ENCODE data around the gene PATL1.
A peak's percentile ranks its signal among the peaks of the same experiment; 100 is the strongest.
"Not testable (repeated sequence)": the region's sequence is repeated elsewhere in the genome, so short reads cannot be mapped to it uniquely, and the experiment has no call there.

The PATL1 gene

GRCh38 chr11:59673291-59673690 is 4.5 kb upstream of the PATL1 start:
- DNase-seq (ENCODE audit: low spot score), result no peak

GRCh38 chr11:59671471-59671870 is 2.6 kb upstream of the PATL1 start:
- no peak for DNase-seq (ENCODE audit: low spot score)

GRCh38 chr11:59669611-59670009 is 773 bp upstream of the PATL1 start:
- no peak for DNase-seq (ENCODE audit: low spot score)

GRCh38 chr11:59668188-59668949 is 468 bp downstream of the PATL1 start:
- peak; percentile 79 for DNase-seq (ENCODE audit: low spot score)

GRCh38 chr11:59667812-59668187 is 1.0 kb downstream of the PATL1 start:
- DNase-seq (ENCODE audit: low spot score), result peak; percentile 53

GRCh38 chr11:59666969-59667368 is 1.9 kb downstream of the PATL1 start:
- no peak for DNase-seq (ENCODE audit: low spot score)

GRCh38 chr11:59660621-59661020 is 8.2 kb downstream of the PATL1 start:
- DNase-seq (ENCODE audit: low spot score), result no peak

- DNase-seq (ENCODE audit: low spot score), result no peak
Observed at GRCh38 chr11:59659981-59660380, 8.9 kb downstream of the PATL1 start.

- no peak for DNase-seq (ENCODE audit: low spot score)
Observed at GRCh38 chr11:59658036-59658435, 10.8 kb downstream of the PATL1 start.

- DNase-seq (ENCODE audit: low spot score), result no peak
Observed at GRCh38 chr11:59654893-59655292, 13.9 kb downstream of the PATL1 start.

- no peak for DNase-seq (ENCODE audit: low spot score)
Observed at GRCh38 chr11:59647245-59647980, 21.4 kb downstream of the PATL1 start.

- no peak for DNase-seq (ENCODE audit: low spot score)
Observed at GRCh38 chr11:59644528-59644927, 24.3 kb downstream of the PATL1 start.

- DNase-seq (ENCODE audit: low spot score), result peak; percentile 65
Observed at GRCh38 chr11:59643390-59643789, 25.4 kb downstream of the PATL1 start.

- no peak for DNase-seq (ENCODE audit: low spot score)
Observed at GRCh38 chr11:59641156-59641555, 27.7 kb downstream of the PATL1 start.

- no peak for DNase-seq (ENCODE audit: low spot score)
Observed at GRCh38 chr11:59630493-59630892, 38.3 kb downstream of the PATL1 start.

- no peak for DNase-seq (ENCODE audit: low spot score)
Observed at GRCh38 chr11:59629996-59630395, 38.8 kb downstream of the PATL1 start.

GRCh38 chr11:59626969-59627368 is 41.9 kb downstream of the PATL1 start:
- DNase-seq (ENCODE audit: low spot score), result not testable (repeated sequence)

GRCh38 chr11:59625703-59626102 is 43.1 kb downstream of the PATL1 start:
- DNase-seq (ENCODE audit: low spot score), result no peak

GRCh38 chr11:59617876-59618275 is 51.0 kb downstream of the PATL1 start:
- DNase-seq (ENCODE audit: low spot score), result no peak

- no peak for DNase-seq (ENCODE audit: low spot score)
Observed at GRCh38 chr11:59616396-59616982, 52.3 kb downstream of the PATL1 start.

GRCh38 chr11:59615637-59616395 is 53.0 kb downstream of the PATL1 start, which contains the start of gene OSBP:
OSBP (minus strand) TSS chr11:59615774; CDS start chr11:59615664, 110 bp downstream.
- peak; percentile 100 for DNase-seq (ENCODE audit: low spot score)

- DNase-seq (ENCODE audit: low spot score), result peak; percentile 73
Observed at GRCh38 chr11:59615120-59615636, 53.7 kb downstream of the PATL1 start.

Data from HuH-7 (cell line).